HG02885 (cell line): Measurements from ENCODE around the gene SV2B.

ENCODE experiments used
- ATAC-seq: cut with Tn5 transposase; IDR thresholded peaks from one replicate; pipeline ENCODE4 v1.9.1; 2021; ENCODE audit warnings: mild to moderate bottlenecking; ENCODE audit not compliant: unreplicated experiment, poor library complexity

The SV2B gene

DNA sequence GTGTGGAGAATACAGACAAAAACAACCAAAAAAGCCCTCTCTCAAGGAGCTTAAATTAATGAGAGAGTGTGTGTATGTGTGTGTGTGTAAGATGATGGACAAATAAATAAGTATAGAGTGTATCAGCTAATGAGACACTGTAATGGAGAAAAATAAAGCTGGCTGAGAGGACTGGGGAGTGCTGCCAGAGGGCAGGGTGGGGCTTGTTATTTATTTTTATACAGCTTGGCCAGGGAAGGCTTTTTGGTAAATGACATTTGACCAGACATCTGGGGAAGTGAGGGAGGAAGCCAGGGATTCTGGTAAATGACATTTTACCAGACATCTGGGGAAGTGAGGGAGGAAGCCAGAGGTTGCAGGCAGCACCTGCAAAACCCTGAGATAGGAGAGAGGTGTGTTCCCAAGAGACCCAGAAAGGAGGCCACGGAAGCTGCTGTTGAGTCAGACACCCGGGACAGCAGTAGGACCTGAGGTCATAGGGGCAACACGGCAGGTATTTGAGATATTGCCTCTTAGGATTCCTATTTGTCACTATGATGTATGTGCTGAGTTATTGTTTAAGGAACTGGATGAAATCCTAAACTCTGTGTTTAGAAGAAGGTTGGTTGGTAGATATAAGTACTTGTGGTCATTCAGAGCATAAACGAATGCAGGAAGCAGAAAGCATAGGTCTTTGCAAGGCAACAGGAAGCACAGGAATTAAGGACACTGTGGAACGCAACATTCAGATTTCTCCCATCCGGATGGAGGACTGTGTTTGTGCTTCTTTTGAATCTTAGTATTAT is 2.7 kb downstream of the SV2B start:
- ATAC-seq, result no peak

DNA sequence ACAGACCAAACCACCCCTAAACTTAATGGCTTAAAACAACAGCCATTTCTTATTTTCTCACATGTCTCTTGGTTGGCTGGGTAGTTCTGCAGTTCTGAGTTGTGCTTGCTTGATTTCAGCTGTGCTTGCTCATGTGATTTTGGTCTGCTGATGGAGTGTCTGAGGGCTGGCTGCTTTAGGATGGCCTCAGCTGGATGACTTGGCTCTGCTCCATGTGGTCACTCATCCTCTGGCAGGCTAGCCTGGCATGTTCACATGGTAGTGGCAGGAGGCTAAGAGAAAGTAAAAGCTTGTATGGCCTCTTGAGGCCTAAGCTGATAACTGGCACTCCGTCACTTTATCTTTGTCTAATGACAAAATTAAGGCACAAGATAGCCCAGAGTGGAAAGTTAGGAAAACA is 4.1 kb downstream of the SV2B start:
- ATAC-seq, result no peak

DNA sequence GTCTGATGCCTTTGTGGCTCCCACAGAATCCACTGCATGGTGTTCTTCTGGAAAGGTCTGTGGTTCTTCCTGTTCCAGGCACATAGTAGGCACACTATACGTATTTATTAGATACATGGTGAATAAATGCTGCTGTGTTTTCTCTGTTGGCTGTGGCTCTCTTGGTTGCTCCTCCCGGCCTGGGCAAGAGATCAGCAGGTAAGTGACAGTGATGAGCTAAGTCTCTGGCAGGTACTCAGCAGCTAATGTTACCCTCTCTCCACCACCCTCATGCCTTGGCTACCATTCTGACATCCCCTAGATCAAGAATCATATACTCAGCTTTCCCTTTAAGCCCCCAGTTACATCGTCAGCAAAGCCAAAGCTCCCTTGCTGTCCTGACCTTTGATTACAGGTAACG is 8.4 kb downstream of the SV2B start:
- ATAC-seq, result no peak

DNA sequence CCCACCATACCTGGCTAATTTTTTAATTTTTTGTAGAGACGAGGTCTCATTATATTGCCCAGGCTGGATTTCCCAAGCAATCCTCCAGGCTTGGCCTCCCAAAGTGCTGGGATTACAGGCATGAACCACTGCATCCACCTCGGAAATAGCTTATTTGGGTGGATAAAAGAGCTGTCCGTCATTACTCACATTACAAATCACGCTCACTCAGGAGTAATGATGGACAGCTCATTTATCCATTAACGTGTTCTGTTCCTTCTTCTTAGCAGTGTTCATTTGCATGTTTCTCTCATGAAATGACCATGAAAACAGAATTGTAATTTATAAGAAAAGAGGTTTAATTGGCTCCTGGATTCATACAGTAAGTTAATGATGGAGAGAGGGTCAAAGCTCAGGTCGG is 9.8 kb downstream of the SV2B start:
- ATAC-seq, result no peak

DNA sequence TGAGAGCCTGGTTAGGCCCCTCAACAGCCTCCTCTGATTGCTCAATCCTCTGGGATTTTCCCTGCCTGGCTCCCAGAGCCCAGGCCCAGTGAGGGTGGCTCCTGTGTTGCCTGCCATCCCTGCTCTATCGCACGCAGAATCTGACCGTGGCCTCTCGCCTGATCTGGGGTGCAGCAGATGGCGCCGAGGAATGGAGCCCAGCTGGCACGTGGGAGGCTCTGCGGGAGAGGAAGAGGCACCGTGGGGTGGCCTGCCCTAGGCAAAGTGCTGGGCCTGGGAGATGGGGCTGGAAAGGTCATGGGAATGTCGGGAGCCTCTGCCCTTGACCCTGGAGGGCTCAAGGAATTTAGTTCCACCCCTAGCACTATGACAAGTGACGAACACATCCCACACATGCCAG is 10.3 kb downstream of the SV2B start:
- ATAC-seq, result no peak

DNA sequence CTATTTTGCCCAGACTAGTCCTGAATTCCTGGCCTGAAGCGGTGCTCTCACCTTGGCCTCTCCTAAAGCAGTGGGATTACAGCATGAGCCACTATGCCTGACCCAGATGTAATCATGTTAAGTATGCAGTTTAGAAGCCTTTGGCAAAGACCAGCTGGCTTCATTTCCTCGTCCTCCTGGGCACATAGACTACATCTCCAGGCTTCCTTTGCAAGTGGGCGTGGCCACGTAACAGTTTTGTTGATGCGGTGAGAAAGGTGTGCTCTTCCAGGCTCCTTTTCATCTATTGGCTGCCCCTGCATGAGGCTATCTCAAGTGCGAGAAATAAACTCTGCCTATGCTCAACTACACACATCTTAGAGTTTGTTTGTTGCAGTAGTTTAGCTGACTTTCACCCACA is 13.0 kb downstream of the SV2B start:
- no peak for ATAC-seq

DNA sequence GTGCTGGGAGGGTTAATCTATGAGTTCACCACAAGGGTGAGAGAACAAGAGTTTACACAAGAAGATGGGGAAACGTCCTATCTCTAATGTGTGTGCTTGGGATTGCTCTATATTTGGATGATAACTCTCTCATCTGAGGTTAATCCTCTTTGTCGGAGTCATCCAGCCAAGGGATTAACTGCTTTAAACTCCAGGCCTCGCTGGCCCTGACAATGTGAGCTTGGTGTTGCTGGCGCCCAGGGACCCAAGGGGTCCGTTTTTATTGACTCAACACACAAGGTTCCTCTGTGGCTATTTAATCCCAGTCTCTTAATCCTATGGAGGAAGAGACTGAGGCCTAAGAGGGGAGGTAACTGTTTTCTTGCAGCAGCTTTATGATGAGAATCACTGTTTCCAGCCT is 14.2 kb downstream of the SV2B start:
- ATAC-seq, result no peak

DNA sequence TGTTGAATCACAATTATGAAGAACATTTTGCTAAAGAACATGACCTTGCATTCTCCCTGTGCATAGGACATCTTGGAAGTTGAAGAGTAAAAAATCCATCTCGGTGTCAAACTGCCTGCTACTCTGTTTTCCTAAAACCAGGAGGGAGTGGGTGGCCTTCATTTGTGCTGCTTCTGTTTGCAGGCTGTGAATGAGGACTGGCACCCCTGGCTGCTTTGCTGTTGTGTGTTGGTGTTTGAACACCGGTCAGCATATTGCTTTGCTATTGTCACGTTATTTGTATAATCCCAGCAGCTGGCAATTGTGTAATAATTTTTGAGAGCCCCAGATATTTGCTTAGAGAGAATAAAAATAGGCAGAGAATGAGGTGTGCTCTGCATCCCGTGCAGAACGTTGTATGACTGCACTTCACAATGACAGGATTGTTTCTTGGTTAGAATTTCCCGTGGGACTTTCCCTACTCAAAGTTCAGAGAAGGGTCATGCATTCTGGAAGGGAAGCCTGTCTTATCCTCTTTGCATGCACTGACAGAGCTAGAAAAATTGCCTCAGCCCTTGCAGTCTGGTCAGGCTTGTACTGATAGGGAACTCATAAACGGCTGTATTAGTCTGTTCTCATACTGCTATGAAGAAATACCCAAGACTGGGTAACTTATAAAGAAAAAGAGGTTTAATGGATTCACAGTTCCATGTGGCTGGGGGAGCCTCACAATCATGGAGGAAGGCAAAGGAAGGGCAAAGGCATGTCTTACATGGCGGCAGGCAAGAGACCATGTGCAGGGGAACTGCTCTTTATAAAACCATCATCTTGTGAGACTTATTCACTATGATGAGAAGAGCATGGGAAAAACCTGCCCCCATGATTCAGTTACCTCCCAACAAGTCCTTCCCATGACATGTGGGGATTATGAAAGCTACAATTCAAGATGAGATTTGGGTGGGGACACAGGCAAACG is 16.3 kb downstream of the SV2B start:
- peak; percentile 81 for ATAC-seq

DNA sequence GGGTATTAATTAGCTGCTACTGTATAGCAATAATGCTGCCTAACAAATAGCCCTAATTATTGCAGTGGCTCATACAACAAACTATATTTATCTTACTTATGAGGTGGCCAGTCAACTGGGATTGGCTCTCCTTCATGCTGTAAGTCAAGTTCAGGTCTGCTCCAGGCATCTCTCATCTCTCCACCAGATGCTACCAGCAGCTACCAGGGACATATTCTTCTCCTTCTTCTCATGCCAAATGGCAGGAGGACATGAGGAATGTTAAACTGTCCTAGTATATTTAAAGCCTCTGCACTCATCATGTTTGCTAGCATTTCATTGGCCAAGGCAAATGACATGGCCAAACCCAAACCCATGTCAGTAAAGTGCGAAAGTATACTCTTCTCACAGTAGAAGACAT is 17.3 kb downstream of the SV2B start:
- no peak for ATAC-seq

DNA sequence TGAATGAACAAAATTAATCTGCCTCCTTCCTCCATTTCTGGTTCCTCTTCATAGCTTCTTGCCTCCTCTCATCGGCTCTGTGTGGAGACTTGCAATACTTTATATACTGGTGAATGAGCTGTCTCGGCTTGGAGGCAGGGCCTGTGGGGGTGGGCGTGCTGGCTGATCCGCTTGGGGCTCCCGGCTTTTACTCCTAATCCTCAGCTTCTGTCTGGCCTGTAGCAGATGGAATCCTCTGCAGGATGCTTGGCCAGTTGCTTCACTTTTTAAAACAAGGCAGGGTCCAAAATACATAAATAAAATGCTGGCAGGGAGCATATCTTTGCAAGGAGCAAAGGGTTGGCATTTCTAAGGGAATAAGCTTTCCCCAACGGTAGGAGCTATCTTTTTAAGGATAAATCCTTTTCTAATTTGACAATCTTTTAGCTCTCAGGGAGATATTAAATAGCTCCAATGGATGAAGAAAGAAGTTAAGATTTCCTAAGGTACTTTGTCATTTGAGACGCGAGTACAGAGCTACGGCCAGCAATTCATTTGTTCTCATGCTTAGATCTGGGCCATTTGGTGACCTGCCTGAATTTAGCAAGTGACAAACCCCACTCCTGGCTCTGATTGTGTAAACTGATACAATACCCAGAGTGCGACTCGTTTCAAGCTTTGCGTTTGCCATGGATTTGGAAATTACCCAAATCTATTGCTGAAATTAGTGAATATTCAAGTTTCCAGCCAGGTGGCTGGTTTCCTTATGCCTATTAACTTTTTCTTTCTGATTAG is 18.9 kb downstream of the SV2B start:
- no peak for ATAC-seq

DNA sequence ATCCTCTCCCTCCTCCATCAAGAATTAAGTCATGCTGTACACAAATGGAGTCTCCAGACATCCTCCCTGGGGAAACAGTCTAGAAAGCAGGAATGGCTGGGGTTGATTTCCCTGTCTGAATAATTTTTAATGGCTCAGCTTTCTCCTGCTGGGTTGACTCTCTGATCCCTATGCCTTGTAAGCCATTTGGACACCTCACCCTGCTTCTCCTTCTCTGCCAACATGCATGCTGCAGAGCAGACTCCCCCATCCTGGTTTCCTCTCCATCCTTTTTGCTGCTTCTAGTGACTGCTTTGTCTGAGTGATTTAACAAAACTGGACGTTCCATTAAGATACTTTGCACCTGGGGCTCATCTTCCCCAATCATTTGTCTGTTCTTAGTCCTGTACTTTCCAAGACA is 22.2 kb downstream of the SV2B start:
- ATAC-seq, result no peak

DNA sequence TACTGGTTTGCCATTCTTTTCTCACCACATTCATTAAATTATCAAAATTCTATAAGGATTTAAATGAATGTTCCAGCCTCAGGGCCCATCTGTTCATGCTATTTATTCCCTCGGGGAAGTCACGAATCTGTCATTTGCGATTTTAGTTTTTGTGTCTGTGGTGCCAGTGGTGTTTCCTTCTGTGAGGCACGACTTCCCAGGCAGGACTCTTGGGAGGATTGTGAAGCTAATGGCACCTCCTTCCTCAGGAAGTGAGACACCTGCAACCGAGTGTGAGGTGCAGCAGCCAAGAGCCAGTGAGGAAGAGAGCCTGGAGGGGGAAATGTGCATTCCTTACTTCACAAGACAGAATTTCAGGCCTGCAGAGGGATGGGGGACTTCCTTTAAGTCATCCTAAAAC is 24.1 kb downstream of the SV2B start:
- no peak for ATAC-seq

DNA sequence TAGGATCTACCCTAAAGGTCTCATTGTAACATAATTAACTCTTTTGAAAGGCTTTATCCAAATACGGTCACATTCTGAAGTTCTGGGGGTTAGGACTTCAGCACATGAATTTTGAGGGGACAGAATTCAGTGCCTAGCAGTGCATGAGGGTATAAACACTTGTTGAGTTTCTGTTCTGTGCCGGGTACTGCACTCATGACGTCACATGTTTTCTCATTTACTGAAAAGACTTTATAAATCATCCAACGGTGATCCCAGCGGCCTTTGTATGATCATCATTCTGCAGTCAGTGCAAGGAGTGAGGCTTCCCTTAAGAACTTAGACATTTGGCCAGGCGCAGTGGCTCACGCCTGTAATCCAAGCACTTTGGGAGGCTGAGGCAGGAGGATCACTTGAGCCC is 25.1 kb downstream of the SV2B start:
- ATAC-seq, result no peak

DNA sequence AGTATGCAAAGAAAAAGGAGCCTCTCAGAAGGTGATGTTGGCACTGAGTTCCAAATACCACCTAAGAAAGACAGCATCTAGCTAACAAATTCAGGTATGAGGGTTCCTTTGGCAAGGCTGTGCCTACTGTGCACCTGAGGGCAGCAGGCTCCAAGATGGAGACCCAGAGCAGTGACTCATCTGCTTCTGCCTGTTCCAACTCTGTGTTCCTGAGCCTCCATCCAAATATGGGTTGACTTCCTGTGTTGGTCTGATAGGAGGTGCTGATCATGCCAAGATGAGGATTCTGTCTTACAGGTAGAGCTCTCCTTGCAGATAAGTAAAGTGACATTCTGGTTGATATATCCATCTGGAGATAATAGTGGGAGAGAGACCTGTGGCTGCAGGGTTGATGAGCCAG is 26.0 kb downstream of the SV2B start:
- ATAC-seq, result no peak

DNA sequence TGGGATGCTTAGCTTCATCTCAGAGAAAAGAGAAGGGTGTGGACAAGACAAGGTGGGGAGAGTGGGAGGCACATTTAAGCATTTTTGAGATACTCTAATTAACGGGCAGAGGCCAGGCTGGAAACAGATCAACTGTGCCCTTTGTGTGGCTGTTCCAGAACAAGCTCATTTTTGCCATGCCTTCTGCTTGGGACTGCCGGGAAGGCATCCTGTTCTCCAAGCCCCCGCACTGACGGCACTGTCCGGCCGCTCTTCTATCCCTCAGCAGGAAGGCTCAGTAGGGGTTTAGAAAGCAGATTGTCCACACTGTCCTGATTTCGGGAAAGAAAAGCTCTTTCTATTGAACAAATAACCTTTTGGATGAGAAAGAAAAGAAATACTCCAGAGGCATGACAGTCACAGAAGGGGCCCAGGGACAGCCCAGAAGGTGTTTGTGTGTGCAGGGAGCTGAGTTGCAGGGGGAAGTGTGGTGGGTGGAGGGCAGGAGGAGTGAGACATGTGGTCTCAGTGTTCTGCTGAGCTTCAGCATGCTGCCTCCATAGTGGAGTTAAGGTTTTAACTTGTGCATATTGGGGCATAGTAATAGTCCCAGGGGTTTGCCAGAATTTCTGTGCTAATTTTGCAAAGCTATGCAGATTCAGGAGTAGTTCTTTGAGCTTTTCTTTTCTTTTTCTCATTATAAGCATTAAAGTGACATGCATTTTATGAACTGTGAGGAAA is 27.3 kb downstream of the SV2B start:
- ATAC-seq, result no peak

DNA sequence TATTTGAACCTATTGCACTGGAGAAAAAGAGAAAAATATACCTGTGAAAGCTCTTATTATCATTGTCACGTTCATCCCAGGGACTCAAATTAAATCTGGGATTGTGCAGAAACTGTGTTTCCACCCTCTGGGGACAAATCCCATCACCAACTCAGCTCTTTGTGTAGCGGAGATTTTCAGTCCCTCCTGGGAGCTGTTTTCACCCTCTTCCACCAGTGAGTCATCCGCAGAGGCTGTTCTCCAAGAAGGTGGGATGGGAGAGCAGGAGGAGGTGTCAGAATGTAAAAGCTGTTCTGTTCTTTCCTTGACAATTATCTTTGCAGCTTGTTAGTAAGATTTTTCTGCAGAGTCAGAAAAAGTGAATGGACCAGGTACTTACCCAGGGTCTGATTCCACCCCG is 28.0 kb downstream of the SV2B start:
- ATAC-seq, result no peak

DNA sequence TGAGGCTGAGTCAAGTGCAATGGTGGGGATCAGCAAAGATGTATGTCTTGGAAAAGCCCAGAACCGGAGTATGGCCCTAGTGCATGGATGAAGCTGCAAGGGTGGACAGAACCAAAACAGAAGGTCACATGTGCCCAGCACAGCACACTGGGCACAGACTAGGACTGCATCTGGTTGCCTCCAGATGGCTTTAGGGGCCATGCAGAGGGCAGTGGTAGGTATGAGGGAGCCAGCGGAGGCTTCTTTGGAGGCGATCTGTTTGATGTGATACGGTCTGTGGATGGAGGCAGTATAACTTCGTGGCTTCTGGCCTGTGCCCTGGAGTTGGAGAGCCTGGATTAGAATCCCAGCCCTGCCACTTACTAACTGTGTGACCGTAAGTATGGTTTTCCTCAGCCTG is 29.4 kb downstream of the SV2B start:
- no peak for ATAC-seq

DNA sequence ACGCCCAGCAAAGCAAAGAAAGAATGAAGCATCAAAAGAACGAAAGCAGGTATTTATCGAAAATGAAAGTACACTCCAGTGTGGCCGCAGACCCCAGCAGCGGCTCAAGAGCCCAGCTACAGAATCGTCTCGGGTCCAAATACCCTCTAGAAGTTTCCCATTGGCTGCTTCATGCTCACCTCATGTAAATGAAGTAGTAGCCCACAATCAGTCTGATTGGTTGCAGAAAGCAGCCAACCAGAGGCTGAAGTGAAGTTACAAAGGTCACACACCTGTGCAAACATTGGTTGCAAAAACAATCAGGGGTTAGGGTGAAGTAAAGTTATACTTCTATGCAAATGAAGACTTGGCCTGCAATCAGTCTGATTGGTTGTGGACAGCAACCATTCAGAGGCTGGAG is 32.0 kb downstream of the SV2B start:
- no peak for ATAC-seq

DNA sequence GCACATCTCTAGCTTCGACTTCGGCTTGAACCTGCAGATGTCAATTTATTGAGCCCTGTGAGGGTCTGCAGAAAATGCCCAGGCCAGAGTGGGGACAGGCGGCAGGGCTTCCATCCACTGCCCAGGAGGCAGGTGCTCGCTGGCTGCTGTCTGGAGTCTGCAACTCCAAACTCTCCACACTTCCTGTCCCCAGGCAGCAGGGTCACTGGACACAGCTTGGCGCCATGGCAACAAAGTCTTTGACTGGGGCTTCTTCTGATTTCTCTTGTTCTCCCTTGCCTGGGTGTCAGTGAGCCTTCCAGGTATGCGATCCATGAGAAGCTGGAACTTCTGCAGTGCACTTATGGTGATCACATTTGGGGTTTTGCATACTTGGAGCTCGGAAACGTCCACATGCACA is 33.5 kb downstream of the SV2B start:
- no peak for ATAC-seq
